WI38 (cell line): ENCODE measurements around the gene MINDY4.
"Not testable (repeated sequence)": the region's sequence is repeated elsewhere in the genome, so short reads cannot be mapped to it uniquely, and the experiment has no call there.

Experiments used
- H3K4me3 ChIP-seq: 2 replicates; pipeline ENCODE4 v1.5.1; 2011; ENCODE audit warnings: low read depth, mild to moderate bottlenecking, control low read depth, low read length
- TF ChIP-seq, protein P1 (sequence below): IDR thresholded peaks from 2 replicates; pipeline ENCODE4 v1.5.1; 2012; ENCODE audit warnings: low read depth, mild to moderate bottlenecking, control low read depth, low read length

MINDY4 gene

GRCh38 chr7:30826181-30826580 is 55.0 kb downstream of the MINDY4 start:
- TF ChIP-seq, protein P1, sequence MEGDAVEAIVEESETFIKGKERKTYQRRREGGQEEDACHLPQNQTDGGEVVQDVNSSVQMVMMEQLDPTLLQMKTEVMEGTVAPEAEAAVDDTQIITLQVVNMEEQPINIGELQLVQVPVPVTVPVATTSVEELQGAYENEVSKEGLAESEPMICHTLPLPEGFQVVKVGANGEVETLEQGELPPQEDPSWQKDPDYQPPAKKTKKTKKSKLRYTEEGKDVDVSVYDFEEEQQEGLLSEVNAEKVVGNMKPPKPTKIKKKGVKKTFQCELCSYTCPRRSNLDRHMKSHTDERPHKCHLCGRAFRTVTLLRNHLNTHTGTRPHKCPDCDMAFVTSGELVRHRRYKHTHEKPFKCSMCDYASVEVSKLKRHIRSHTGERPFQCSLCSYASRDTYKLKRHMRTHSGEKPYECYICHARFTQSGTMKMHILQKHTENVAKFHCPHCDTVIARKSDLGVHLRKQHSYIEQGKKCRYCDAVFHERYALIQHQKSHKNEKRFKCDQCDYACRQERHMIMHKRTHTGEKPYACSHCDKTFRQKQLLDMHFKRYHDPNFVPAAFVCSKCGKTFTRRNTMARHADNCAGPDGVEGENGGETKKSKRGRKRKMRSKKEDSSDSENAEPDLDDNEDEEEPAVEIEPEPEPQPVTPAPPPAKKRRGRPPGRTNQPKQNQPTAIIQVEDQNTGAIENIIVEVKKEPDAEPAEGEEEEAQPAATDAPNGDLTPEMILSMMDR, result no peak
- H3K4me3 ChIP-seq, result no peak overlapping the region

DNA sequence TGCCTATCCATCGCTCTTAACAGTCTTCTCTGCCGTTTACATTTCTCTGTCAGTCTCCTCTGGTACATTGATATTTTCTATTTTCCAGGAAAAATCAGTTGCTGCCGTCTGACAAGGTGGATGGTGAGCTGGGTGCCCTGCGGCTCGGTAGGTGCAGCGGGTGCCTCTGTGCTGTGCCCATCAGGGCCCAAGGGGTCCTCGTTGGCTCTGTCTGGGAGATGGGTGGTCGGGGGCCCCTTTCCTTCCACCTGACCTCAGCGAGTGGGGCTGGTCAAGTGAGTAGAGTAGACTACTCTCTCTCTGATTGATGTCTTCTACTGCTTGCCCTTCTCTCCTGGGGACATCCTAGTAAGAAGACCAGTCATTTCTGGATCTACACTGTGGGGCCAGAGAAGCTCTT is 57.4 kb downstream of the MINDY4 start:
- H3K4me3 ChIP-seq, result no peak overlapping the region
- TF ChIP-seq, protein P1, result no peak

- no peak overlapping the region for H3K4me3 ChIP-seq
- TF ChIP-seq, protein P1, result no peak
These were observed 58.3 kb downstream of the MINDY4 start for GRCh38 chr7:30829471-30829870.

GRCh38 chr7:30831227-30831626 is 60.0 kb downstream of the MINDY4 start:
- TF ChIP-seq, protein P1, result no peak
- no peak overlapping the region for H3K4me3 ChIP-seq

DNA sequence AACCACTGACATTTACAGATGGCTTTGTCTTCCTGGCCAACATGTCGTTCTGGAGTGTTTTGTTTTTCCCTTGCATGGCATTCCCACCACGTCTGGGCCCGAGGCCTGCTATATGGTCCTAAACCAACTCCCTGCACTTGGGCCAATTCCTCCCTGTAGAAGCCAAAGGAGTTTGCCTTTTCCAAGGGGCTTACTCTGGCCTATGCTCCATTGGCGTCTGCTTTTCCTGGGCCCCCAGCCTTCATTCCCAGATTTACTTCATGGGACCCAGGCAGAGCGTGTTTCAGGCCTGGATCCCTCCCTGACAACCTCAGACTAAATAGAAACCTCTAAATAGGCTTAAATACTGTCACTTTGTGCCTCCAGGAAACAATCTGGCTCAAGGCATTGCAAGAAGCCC is 60.7 kb downstream of the MINDY4 start:
- TF ChIP-seq, protein P1, result no peak
- no peak overlapping the region for H3K4me3 ChIP-seq

DNA sequence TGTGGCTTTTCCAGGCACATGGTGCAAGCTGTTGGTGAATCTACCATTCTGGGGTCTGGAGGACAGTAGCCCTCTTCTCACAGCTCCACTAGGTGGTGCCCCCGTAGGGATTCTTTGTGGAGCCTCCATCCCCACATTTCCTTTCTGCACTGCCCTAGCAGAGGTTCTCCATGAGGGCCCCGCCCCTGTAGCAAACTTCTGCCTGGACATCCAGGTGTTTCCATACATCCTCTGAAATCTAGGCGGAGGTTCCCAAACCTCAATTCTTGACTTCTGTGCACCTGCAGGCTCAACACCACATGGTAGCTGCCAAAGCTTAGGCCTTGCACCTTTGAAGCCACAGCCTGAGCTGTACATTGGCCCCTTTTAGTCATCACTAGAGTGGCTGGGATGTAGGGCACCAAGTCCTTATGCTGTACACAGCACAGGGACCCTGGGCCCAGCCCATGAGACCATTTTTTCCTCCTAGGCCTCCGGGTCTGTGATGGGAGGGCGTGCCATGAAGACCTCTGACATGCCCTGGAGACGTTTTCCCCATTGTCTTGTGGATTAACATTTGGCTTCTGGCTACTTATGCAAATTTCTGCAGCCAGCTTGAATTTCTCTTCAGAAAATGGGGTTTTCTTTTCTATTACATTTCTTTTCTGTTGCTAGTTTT is 62.9 kb downstream of the MINDY4 start:
- H3K4me3 ChIP-seq, result not testable (repeated sequence)

GRCh38 chr7:30835396-30835915 is 64.2 kb downstream of the MINDY4 start:
- no peak overlapping the region for H3K4me3 ChIP-seq
- TF ChIP-seq, protein P1, result no peak

DNA sequence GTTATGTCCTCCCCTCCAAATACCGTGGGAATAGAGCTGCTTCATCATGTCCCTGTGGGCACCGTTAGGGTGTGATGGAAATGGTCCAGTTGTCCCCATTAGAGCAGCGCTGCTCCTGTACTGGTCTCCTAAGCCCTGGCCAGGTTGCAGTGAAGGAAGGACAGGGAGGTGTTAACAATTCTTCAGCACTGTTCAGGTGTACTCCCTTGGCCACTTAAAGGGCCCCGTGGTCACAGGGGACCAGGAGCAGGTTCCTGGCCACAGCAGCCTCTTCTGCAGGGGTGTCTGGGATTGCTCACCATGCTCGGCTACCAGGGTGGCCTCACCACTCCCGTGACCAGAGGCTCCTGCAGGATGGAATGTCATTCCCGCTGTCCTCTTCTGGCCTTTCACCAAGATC is 65.8 kb downstream of the MINDY4 start:
- no peak overlapping the region for H3K4me3 ChIP-seq
- TF ChIP-seq, protein P1, result no peak
